Parathyroid adenoma (tissue), 2 donors: ENCODE measurements around the gene MTUS2.

Source experiments
- H2AFZ ChIP-seq: fragments of 300-600 bp; sonication (generic); one replicate; pipeline ENCODE4 v1.7.0; 2017; ENCODE audit warnings: antibody characterized with exemption, mild to moderate bottlenecking
- H3K27ac ChIP-seq: fragments of 300-600 bp; sonication (generic); one replicate; pipeline ENCODE4 v1.7.0; 2017
- H3K27me3 ChIP-seq: fragments of 300-600 bp; sonication (generic); one replicate; pipeline ENCODE4 v1.7.0; 2017; ENCODE audit warnings: low read length; ENCODE audit not compliant: control insufficient read depth, insufficient read depth
- H3K36me3 ChIP-seq: fragments of 300-600 bp; sonication (generic); one replicate; pipeline ENCODE4 v1.7.0; 2017; ENCODE audit warnings: low read length; ENCODE audit not compliant: control insufficient read depth, insufficient read depth
- H3K4me1 ChIP-seq: fragments of 300-600 bp; sonication (generic); one replicate; pipeline ENCODE4 v1.7.0; 2017; ENCODE audit warnings: control low read depth
- H3K4me2 ChIP-seq: fragments of 300-600 bp; sonication (generic); one replicate; pipeline ENCODE4 v1.7.0; 2017; ENCODE audit warnings: low read length
- H3K4me3 ChIP-seq: fragments of 300-600 bp; sonication (generic); one replicate; pipeline ENCODE4 v1.7.0; 2017; ENCODE audit warnings: low read depth, low read length
- H3K79me2 ChIP-seq: fragments of 300-600 bp; sonication (generic); one replicate; pipeline ENCODE4 v1.7.0; 2017; ENCODE audit warnings: control low read depth
- H3K9ac ChIP-seq: fragments of 300-600 bp; sonication (generic); one replicate; pipeline ENCODE4 v1.7.0; 2017; ENCODE audit warnings: mild to moderate bottlenecking
- H3K9me3 ChIP-seq: fragments of 300-600 bp; sonication (generic); one replicate; pipeline ENCODE4 v1.7.0; 2017; ENCODE audit warnings: low read length; ENCODE audit not compliant: control insufficient read depth
- TF ChIP-seq, protein P1 (sequence below): fragments of 300-600 bp; sonication (generic); IDR thresholded peaks from one replicate; pipeline ENCODE4 v1.7.0; 2017; ENCODE audit warnings: antibody characterized with exemption, mild to moderate bottlenecking
- donor health status: primary hyperparathyroidism.

Gene MTUS2

DNA sequence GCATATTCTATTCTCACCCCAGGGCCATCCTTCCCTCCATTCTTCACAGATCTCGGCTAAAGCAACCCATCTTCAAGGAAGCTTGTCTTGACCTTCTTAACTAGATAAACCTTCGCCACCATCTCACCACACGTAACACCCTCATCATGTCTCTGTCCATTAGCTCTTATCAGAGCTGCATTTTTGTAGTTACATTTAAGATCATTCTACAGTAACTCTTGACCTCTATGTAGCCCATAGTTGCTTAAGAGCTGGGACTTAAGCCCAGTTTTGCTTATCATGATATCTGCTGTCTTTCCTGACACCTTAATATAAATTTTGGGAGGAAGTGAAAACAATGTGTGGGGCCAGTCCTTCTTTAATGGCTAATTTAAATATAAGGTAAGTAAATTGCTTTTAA is 345.1 kb downstream of the MTUS2 start:
- Histone ChIP-seq H3K36me3 (no peaks in the 10 kb centered on the region), H3K27ac (no peak overlapping the region), H2AFZ (no peak overlapping the region), H3K27me3 (no peaks in the 10 kb centered on the region), H3K79me2 (no peaks in the 10 kb centered on the region), H3K9ac (no peak overlapping the region), H3K4me2 (no peak overlapping the region), H3K4me1 (no peaks in the 10 kb centered on the region), H3K9me3 (no peaks in the 10 kb centered on the region), H3K4me3 (no peak overlapping the region)
- TF ChIP-seq, protein P1, sequence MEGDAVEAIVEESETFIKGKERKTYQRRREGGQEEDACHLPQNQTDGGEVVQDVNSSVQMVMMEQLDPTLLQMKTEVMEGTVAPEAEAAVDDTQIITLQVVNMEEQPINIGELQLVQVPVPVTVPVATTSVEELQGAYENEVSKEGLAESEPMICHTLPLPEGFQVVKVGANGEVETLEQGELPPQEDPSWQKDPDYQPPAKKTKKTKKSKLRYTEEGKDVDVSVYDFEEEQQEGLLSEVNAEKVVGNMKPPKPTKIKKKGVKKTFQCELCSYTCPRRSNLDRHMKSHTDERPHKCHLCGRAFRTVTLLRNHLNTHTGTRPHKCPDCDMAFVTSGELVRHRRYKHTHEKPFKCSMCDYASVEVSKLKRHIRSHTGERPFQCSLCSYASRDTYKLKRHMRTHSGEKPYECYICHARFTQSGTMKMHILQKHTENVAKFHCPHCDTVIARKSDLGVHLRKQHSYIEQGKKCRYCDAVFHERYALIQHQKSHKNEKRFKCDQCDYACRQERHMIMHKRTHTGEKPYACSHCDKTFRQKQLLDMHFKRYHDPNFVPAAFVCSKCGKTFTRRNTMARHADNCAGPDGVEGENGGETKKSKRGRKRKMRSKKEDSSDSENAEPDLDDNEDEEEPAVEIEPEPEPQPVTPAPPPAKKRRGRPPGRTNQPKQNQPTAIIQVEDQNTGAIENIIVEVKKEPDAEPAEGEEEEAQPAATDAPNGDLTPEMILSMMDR: no peak

DNA sequence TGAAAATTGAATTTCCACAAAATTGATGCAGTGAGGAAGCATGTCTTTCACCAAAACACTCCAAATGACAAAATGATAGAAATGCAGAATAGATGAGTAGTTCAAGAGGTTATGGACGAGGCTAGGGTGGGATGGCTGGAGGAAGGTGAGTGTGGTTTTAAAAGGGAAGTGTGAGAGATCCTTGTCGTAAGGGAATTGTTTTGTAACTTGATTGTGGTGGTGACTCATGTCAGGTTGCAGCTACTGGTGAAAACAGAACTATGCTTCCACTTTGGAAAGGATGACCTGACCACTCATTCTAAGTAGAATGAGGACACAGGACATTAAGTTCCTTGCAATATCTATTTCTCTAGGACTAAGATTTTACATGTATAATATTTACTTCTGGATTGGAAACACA is 345.7 kb downstream of the MTUS2 start:
- Histone ChIP-seq H3K4me1 (no peaks in the 10 kb centered on the region), H3K4me2 (no peak overlapping the region), H3K9me3 (no peaks in the 10 kb centered on the region), H3K36me3 (no peaks in the 10 kb centered on the region), H3K27ac (no peak overlapping the region), H3K27me3 (no peaks in the 10 kb centered on the region), H3K4me3 (no peak overlapping the region), H2AFZ (no peak overlapping the region), H3K79me2 (no peaks in the 10 kb centered on the region), H3K9ac (no peak overlapping the region)
- TF ChIP-seq, protein P1: no peak

DNA sequence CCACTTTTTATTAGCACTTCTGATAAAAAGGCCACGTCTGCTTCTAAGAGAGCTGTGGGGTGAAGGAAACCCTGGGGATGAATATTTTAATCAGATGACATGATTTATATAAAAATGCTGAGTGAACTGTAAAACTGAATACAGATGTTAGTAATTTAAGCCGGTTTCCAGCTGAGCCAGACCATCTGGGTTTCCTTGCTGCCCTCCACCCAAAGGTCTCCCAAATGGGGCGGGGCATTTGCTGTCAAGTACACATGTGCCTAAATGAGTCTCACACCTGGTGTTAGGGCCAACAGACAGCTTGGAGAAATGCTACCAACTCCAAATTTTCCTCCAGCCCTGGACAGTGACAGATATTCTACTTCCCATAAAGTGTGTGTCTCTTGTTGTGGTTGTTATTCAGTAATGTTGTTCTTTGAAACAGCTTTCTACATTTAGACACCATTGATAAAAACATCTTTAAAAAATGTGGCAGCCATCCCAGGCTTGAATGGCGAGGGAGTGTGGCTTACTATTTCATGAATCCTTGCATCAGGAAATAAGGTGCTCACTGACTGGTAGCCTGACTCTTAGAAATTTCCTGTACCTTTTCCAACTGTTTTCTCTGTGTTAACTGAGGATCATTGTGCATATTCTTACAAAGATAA is 350.4 kb downstream of the MTUS2 start:
- Histone ChIP-seq H3K4me3 (no peak overlapping the region), H3K36me3 (no peaks in the 10 kb centered on the region), H3K4me1 (no peaks in the 10 kb centered on the region), H3K27ac (no peak overlapping the region), H3K9me3 (no peaks in the 10 kb centered on the region), H3K4me2 (no peak overlapping the region), H2AFZ (no peak overlapping the region), H3K9ac (no peak overlapping the region), H3K79me2 (no peaks in the 10 kb centered on the region), H3K27me3 (no peaks in the 10 kb centered on the region)
- TF ChIP-seq, protein P1: no peak

DNA sequence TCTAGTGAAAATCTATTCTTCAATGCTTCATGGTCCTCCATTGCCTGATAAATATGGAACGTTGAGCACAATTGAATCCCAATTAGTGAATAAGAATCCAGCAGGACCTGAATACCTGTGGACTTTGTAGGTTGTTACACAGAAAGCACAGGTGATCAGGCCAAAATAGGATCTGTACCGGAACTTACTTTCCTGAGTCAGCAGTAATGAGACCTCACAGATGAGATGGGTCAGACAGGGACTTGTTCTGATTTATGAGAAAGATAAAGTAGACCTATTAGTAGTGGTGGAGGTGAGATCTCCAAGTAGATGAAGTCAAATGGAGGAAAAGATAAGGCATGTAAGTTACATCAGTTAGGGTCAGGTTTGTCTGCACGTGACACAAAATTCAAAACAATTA is 351.1 kb downstream of the MTUS2 start:
- no peaks in the 10 kb centered on the region for H3K36me3 ChIP-seq
- H3K79me2 ChIP-seq: no peaks in the 10 kb centered on the region
- no peaks in the 10 kb centered on the region for H3K4me1 ChIP-seq
- no peak overlapping the region for H3K4me3 ChIP-seq
- no peaks in the 10 kb centered on the region for H3K27me3 ChIP-seq
- TF ChIP-seq, protein P1: no peak
- H3K27ac ChIP-seq: no peak overlapping the region
- H3K9ac ChIP-seq: no peak overlapping the region
- H3K4me2 ChIP-seq: no peak overlapping the region
- H3K9me3 ChIP-seq: no peaks in the 10 kb centered on the region
- H2AFZ ChIP-seq: no peak overlapping the region

DNA sequence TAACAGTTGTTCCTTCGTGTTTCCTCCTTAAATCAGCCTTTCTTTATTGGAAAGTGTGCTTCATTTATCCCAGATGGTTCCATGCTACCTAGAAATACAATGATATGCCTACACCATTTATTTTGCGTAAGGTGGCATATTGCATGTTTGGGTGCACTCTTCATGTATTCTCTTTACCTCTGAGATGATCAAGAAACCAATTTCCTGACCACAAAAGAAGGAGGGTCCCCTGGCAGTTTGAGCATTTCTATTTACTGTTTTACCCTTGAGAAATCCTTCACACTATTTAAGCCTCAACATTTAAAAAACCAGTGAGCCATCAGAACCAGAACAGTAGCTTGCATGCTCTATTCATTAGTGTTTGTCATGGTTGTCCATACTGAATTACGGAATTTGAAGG is 354.0 kb downstream of the MTUS2 start:
- Histone ChIP-seq H3K9me3 (no peaks in the 10 kb centered on the region), H2AFZ (no peak overlapping the region), H3K36me3 (no peaks in the 10 kb centered on the region), H3K79me2 (no peaks in the 10 kb centered on the region), H3K27ac (no peak overlapping the region), H3K27me3 (no peaks in the 10 kb centered on the region), H3K9ac (no peak overlapping the region), H3K4me1 (no peaks in the 10 kb centered on the region), H3K4me2 (no peak overlapping the region), H3K4me3 (no peak overlapping the region)
- TF ChIP-seq, protein P1: no peak
